ENCODE data around the gene ZBTB7C. TPM values are rescaled to one million over a fixed set of nuclear protein-coding genes. Genes with fewer than 3 reads are reported as not detected.
A peak's percentile ranks its signal among the peaks of the same experiment; 100 is the strongest.

The ZBTB7C gene
- total and polyA plus RNA-seq, 9 of the 15 experiments (the other 6 are each of a cell fraction or from before 2014, with no cell fraction given), result not detected

- H3K9me1 ChIP-seq (ENCODE audit: control insufficient read depth, insufficient read depth, low read length), result no peaks in the 10 kb centered on the region
- peak overlapping the region in 1 of 2 experiments; percentile 52; a peak in 1 of 4 replicates for H3K9ac ChIP-seq (ENCODE audit: insufficient read depth in 1 of 2, low read depth in 2 of 2, low read length in 2 of 2)
- no peaks in the 10 kb centered on the region for H3K9me3 ChIP-seq (replicated peaks; ENCODE audit: control insufficient read depth, insufficient read depth, low read depth, low read length)
- peaks cover 0 to 11% of the 10 kb centered on the region in 2 experiments; a peak in 2 of 5 replicates for H3K4me1 ChIP-seq (replicated peaks in 1 of 2; ENCODE audit: control insufficient read depth in 2 of 2, insufficient read depth in 2 of 2, low read length in 2 of 2)
- in situ Hi-C loops (cut with MboI) (no loop called here), intact Hi-C loops (cut with micrococcal nuclease) (no loop called here)
- CTCF ChIA-PET (ENCODE audit: low intra/inter-chr PET ratio), result interaction anchor here (0.6 kb wide), 2 partner anchors 157 to 380 kb away, joined by 3 to 4 read pairs; no protein-coding TSS in a partner anchor
- POLR2A ChIA-PET, result no interaction called here
- 0% methylated on average over 2 of the region's 53 CpGs for WGBS (ENCODE audit: insufficient coverage, low coverage, missing lambda C conversion rate)
- H4K20me1 ChIP-seq (replicated peaks; ENCODE audit: control insufficient read depth, insufficient read depth, low read length), result no peaks in the 10 kb centered on the region
- peak; percentile 99 for ATAC-seq
- DNase-seq (ENCODE audit: extremely low read depth in 1 of 4, low spot score in 3 of 4), result peak; percentile 65 to 90 (median 88)
- H3K4me3 ChIP-seq, result peak overlapping the region; percentile 30
- H2AFZ ChIP-seq (ENCODE audit: low read depth, low read length), result peak overlapping the region; percentile 55; the same call in 1 of the 2 replicates
- BruUV-seq (replicated peaks), result no TSS peak
- peak overlapping the region; percentile 58; the same call in 1 of the 2 replicates for H3K4me2 ChIP-seq (ENCODE audit: insufficient read depth, low read length)
- H3K27ac ChIP-seq (ENCODE audit: extremely low read depth, low read depth, low read length), result no peak overlapping the region
- H3K36me3 ChIP-seq (ENCODE audit: control insufficient read depth, insufficient read depth, low read length), result no peaks in the 10 kb centered on the region
- FAIRE-seq, result no peak
- peaks cover 2 to 25% of the 10 kb centered on the region in 2 experiments; a peak in 2 of 5 replicates for H3K27me3 ChIP-seq (ENCODE audit: control insufficient read depth in 2 of 2, insufficient read depth in 2 of 2, low read length in 2 of 2)
- no peaks in the 10 kb centered on the region for H3K79me2 ChIP-seq (ENCODE audit: control insufficient read depth, insufficient read depth, low read length)
- TF ChIP-seq NR0B1 (IDR thresholded peaks at IDR 0.05; ENCODE audit: partially characterized antibody) (no peak), RERE (CRISPR knock-in tag; IDR thresholded peaks at IDR 0.05; ENCODE audit: borderline replicate concordance) (no peak), POLR2A (conservative IDR thresholded peaks at IDR 0.05) (no peak), RUNX1 (IDR thresholded peaks at IDR 0.05; ENCODE audit: low read depth) (no peak), ZNF197 (CRISPR knock-in tag; IDR thresholded peaks at IDR 0.05; ENCODE audit: low read depth) (no peak), ZNF668 (CRISPR knock-in tag; IDR thresholded peaks at IDR 0.05) (no peak), RBM25 (IDR thresholded peaks at IDR 0.05; ENCODE audit: low read depth, low read length, severe bottlenecking) (no peak), HDAC1 (IDR thresholded peaks at IDR 0.05) (no peak), U2AF1 (optimal IDR thresholded peaks at IDR 0.05; ENCODE audit: low read depth, low read length) (no peak), L3MBTL2 (IDR thresholded peaks at IDR 0.05) (no peak), MYBL2 (IDR thresholded peaks at IDR 0.05; ENCODE audit: low read depth) (no peak), MYBL2 (CRISPR knock-in tag; IDR thresholded peaks at IDR 0.05; ENCODE audit: borderline replicate concordance) (no peak), MAZ (CRISPR knock-in tag; conservative IDR thresholded peaks at IDR 0.05 in 1 of 2, IDR thresholded peaks at IDR 0.05 in 1 of 2) (peak in 1 of 2 experiments; percentile 59; a peak in 2 of 4 replicates), HEY1 (CRISPR knock-in tag; IDR thresholded peaks at IDR 0.05; ENCODE audit: borderline replicate concordance) (no peak)
These were observed 247.8 kb downstream of the ZBTB7C start for GRCh38 chr18:48161191-48161910.

Data from K562 (cell line).